Right renal pelvis (tissue), 4 donors: Measurements from ENCODE around the gene USP13. TPM values are rescaled to one million over a fixed set of nuclear protein-coding genes. Genes with fewer than 3 reads are reported as not detected.

Experiments used
- DNase-seq, 4 donors: peaks; one replicate each; pipeline ENCODE4 v3.0.0-alpha.2; 2013; ENCODE audit warnings: low read depth in 4 of 4, low spot score in 3 of 4, missing footprints in 1 of 4
- polyA plus RNA-seq, 4 donors: library from polyadenylated mRNA; unstranded; fragments of 120-200 nt; gene quantifications; one replicate each; pipeline ENCODE4 v1.2.1, GENCODE V29; 2013; ENCODE audit not compliant: insufficient read length in 4 of 4

Gene USP13
- polyA plus RNA-seq, 4 donors, result 12.1 to 13.9 (median 13.6) TPM

- DNase-seq, result no peak
Measured at GRCh38 chr3:179837374-179837773, 184.5 kb downstream of the USP13 start.

Other genes starting within 250 kb of the USP13 start
- gene GNB4, start 201.6 kb upstream of the USP13 start, polyA plus RNA-seq, result 10 to 100 TPM; 25.7 to 33.9 (median 31.6) TPM
- 100 to 1,000 TPM in 3 of 4 donors, 10 to 100 TPM in 1; 97.3 to 113 (median 108) TPM for gene ACTL6A, start 90.1 kb upstream of the USP13 start, polyA plus RNA-seq
- gene MRPL47, start 48.4 kb upstream of the USP13 start, polyA plus RNA-seq, result 10 to 100 TPM; 60.4 to 70.5 (median 65.3) TPM
- gene NDUFB5, start 48.2 kb upstream of the USP13 start, polyA plus RNA-seq, result 100 to 1,000 TPM; 202 to 248 (median 228) TPM